ENCODE results near the gene DCAF12L2.

DCAF12L2 gene

GRCh38 chrX:126137899-126138298, 28.2 kb downstream of the DCAF12L2 start:
- TF ChIP-seq RAD21 (IDR thresholded peaks at IDR 0.05; ENCODE audit: low read depth), result peak; percentile 23; the same call in 1 of the 2 replicates
- TF ChIP-seq CREB1 (IDR thresholded peaks at IDR 0.05; ENCODE audit: low read depth), result no peak

GRCh38 chrX:126124721-126125120, 41.4 kb downstream of the DCAF12L2 start:
- TF ChIP-seq REST (IDR thresholded peaks at IDR 0.05; ENCODE audit: low read depth) (no peak), CREB1 (IDR thresholded peaks at IDR 0.05; ENCODE audit: low read depth) (no peak), EP300 (IDR thresholded peaks at IDR 0.05; ENCODE audit: borderline replicate concordance) (no peak), ZBTB7A (IDR thresholded peaks at IDR 0.05; ENCODE audit: low read depth) (no peak), TCF12 (IDR thresholded peaks at IDR 0.05; ENCODE audit: low read depth) (no peak), EGR1 (IDR thresholded peaks at IDR 0.05) (no peak)
